HCT116 (cell line): ENCODE measurements around the gene NFIB. TPM values are rescaled to one million over a fixed set of nuclear protein-coding genes. Genes with fewer than 3 reads are reported as not detected.

Experiments used
- ATAC-seq: fragments of 200-7000 bp; cut with Tn5 transposase; 2 replicates; pipeline ENCODE4 v1.9.1; 2020; ENCODE audit warnings: mild to moderate bottlenecking, moderate library complexity
- BruUV-seq: library from RNA; stranded (reverse); fragments of 400-500 nt; replicated peaks from 2 replicates; lab custom pipeline; 2021; lab: Mats Ljungman, UMichigan
- CTCF ChIA-PET: fragments of 300-600 bp; sonication (Branson Sonifier 250); formaldehyde crosslinking; loops from one replicate; lab custom pipeline; 2021; ENCODE audit warnings: antibody characterized with exemption; lab: Charles Lee
- POLR2A ChIA-PET: fragments of 300-600, 350-600 bp; sonication (Branson Sonifier 250); formaldehyde crosslinking; loops from one replicate; lab custom pipeline; 2021; ENCODE audit warnings: antibody characterized with exemption; lab: Charles Lee
- RAD21 ChIA-PET, 2 experiments: fragments of 300-600 bp; sonication (Branson Sonifier 250); formaldehyde crosslinking; loops; one replicate each; lab custom pipeline; 2023; ENCODE audit warnings: low total read pairs in 2 of 2; ENCODE audit not compliant: uncharacterized antibody in 2 of 2, unreplicated experiment in 2 of 2, low non-redundant PET in 1 of 2; lab: Charles Lee
- DNase-seq: peaks from one replicate; pipeline ENCODE4 v3.0.0-alpha.2; 2010; ENCODE audit warnings: low read depth, low spot score
- H2AFZ ChIP-seq: fragments of 200-600 bp; shearing (Covaris generic), sonication (generic); 2 replicates; pipeline ENCODE4 v1.6.1; 2017; ENCODE audit warnings: low read depth, mixed run types, mixed read lengths, antibody characterized with exemption, low read length; ENCODE audit not compliant: poor library complexity, severe bottlenecking
- H3K27ac ChIP-seq: 2 replicates; pipeline ENCODE4 v1.5.1; 2012; ENCODE audit warnings: low read depth, low read length
- H3K27me3 ChIP-seq: fragments of 200-600 bp; sonication (generic); 2 replicates; pipeline ENCODE4 v1.6.1; 2016; ENCODE audit warnings: mixed run types, low read length, mixed read lengths; ENCODE audit not compliant: insufficient read depth
- H3K36me3 ChIP-seq, 2 experiments: fragments of 200-500 bp in 1 of 2; fragments of 200-600 bp in 1 of 2; sonication (Bioruptor generic) in 1 of 2; sonication (generic) in 1 of 2; 2 replicates each; pipeline versions ENCODE4 v1.5.1 to v1.6.1; 2014 to 2016; ENCODE audit warnings: low read length in 2 of 2, inconsistent platforms in 1 of 2, mixed read lengths in 1 of 2, mixed run types in 1 of 2; ENCODE audit not compliant: insufficient read depth in 2 of 2, control insufficient read depth in 1 of 2
- H3K4me1 ChIP-seq, 2 experiments: fragments of 200-600 bp in 1 of 2; sonication (generic) in 1 of 2; 2 replicates each; pipeline versions ENCODE4 v1.5.1 to v1.6.1; 2012 to 2017; ENCODE audit warnings: low read length in 2 of 2, inconsistent platforms in 1 of 2, mild to moderate bottlenecking in 1 of 2, mixed read lengths in 1 of 2, mixed run types in 1 of 2, moderate library complexity in 1 of 2; ENCODE audit not compliant: insufficient read depth in 2 of 2, control insufficient read depth in 1 of 2
- H3K4me2 ChIP-seq: fragments of 200-600 bp; sonication (generic); 2 replicates; pipeline ENCODE4 v1.6.1; 2017; ENCODE audit warnings: mixed run types, low read length, mixed read lengths
- H3K4me3 ChIP-seq, 2 experiments: fragments of 200-600 bp in 1 of 2; sonication (generic) in 1 of 2; replicated peaks in 1 of 2; 2 replicates each; pipeline ENCODE4 v1.5.1; 2011 to 2016; ENCODE audit warnings: low read length in 2 of 2, control low read depth in 1 of 2, low read depth in 1 of 2, mild to moderate bottlenecking in 1 of 2, mixed read lengths in 1 of 2, mixed run types in 1 of 2
- H3K79me2 ChIP-seq: fragments of 200-600 bp; sonication (generic); 2 replicates; pipeline ENCODE4 v1.6.1; 2017; ENCODE audit warnings: mild to moderate bottlenecking, mixed run types, low read length, moderate library complexity, mixed read lengths; ENCODE audit not compliant: insufficient read depth
- H3K9ac ChIP-seq: fragments of 200-600 bp; sonication (generic); 2 replicates; pipeline ENCODE4 v1.6.1; 2016; ENCODE audit warnings: low read length, mixed read lengths
- H3K9me2 ChIP-seq: fragments of 200-600 bp; sonication (generic), shearing (Covaris generic); 2 replicates; pipeline ENCODE4 v1.6.1; 2017; ENCODE audit warnings: mixed run types, mild to moderate bottlenecking, moderate library complexity; ENCODE audit not compliant: insufficient read depth
- H3K9me3 ChIP-seq, 2 experiments: fragments of 200-500 bp in 1 of 2; fragments of 200-600 bp in 1 of 2; sonication (Bioruptor generic) in 1 of 2; sonication (generic) in 1 of 2; 2 replicates each; pipeline ENCODE4 v1.6.1; 2014 to 2017; ENCODE audit warnings: low read length in 2 of 2, mixed read lengths in 2 of 2, inconsistent platforms in 1 of 2, low read depth in 1 of 2, mild to moderate bottlenecking in 1 of 2, mixed run types in 1 of 2, moderate library complexity in 1 of 2; ENCODE audit not compliant: control insufficient read depth in 1 of 2, insufficient read depth in 1 of 2
- H4K20me1 ChIP-seq: fragments of 200-600 bp; sonication (generic), shearing (Covaris generic); 2 replicates; pipeline ENCODE4 v1.6.1; 2017; ENCODE audit warnings: mixed run types, mild to moderate bottlenecking, moderate library complexity; ENCODE audit not compliant: insufficient read depth
- CTCF ChIP-seq, 3 experiments: fragments of 200-600 bp in 1 of 3; sonication (generic) in 1 of 3; IDR thresholded peaks in 2 of 3; conservative IDR thresholded peaks in 1 of 3; 2 replicates each; pipeline ENCODE4 v1.5.1; 2012 to 2017; ENCODE audit warnings: low read depth in 2 of 3, low read length in 2 of 3, antibody characterized with exemption in 1 of 3, borderline replicate concordance in 1 of 3, control low read depth in 1 of 3, mild to moderate bottlenecking in 1 of 3, mixed read lengths in 1 of 3, mixed run types in 1 of 3, moderate library complexity in 1 of 3; ENCODE audit not compliant: insufficient read depth in 1 of 3
- FOSL1 ChIP-seq: IDR thresholded peaks from 2 replicates; pipeline ENCODE4 v1.6.1; 2012; ENCODE audit warnings: low read depth
- RAD21 ChIP-seq: IDR thresholded peaks from 2 replicates; pipeline ENCODE4 v1.6.1; 2012; ENCODE audit warnings: low read depth, mild to moderate bottlenecking
- SRF ChIP-seq: IDR thresholded peaks from 2 replicates; pipeline ENCODE4 v1.6.1; 2012; ENCODE audit warnings: low read depth
- intact Hi-C: fragments of 100-400 bp; cut with micrococcal nuclease; formaldehyde crosslinking; loops from 2 replicates; pipeline ENCODE4 v1.10.0; 2022
- total RNA-seq: library from RNA; stranded (reverse); gene quantifications from one replicate; pipeline ENCODE4 v1.2.1, GENCODE V29; 2021; ENCODE audit not compliant: unreplicated experiment
- TF ChIP-seq, protein P1 (sequence below): IDR thresholded peaks from 2 replicates; pipeline ENCODE4 v1.6.1; 2012; ENCODE audit warnings: low read depth

Gene NFIB
- total RNA-seq, 1 experiment from 2014 or later = 6.6 TPM

DNA sequence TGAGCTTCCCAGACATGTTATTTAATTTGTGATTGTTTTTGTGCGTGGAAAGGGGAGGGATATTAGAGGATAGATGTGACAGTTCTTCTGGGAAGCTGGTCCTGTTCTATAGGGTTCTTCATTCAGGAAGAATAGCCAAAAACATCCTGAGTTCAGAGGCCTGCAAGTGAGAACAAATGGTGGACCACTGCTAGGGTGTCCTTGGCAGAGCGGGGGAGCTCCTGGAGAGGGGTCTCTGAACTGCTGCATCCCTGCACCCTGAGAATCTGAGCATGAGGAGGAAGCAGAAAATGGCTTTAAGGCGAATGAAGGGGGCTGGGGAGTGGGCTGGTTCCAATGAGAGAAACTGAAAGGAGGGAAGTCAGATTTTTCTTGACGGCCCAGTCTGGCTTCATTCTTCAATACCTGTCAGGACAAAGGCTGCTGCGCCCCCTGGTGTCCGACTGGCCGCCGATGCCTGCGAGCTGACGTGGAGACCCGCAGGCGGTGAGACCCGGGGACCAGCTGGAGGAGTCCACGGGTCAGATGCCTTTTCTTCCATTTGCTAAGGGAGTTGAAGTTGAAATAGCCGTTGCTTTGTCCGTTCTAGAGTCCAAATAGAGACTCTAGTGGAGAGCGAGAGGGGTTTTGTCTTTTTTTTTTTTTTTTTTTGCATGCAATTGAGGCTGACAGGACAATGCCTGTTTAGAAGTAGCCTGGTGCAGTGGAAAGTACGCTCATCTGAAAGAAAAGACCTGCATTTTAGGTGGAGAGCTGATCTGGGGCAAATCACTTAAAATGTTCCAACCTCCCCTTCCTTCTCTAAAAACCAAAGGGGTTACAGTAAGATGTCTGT is 39.5 kb upstream of the NFIB start:
- H3K4me1 ChIP-seq = no peaks in the 10 kb centered on the region
- DNase-seq (peak; percentile 50), ATAC-seq (peak; percentile 97)
- ChIA-PET RAD21 (interaction anchor here (0.6 to 1.4 kb wide), 6 partner anchors 80 to 1086 kb away, joined by 3 to 5 read pairs (median 3); no protein-coding TSS in a partner anchor), CTCF (interaction anchor here (1.0 to 3.8 kb wide), 14 partner anchors 8 to 1634 kb away, joined by 3 to 45 read pairs (median 4); no protein-coding TSS in a partner anchor), POLR2A (no interaction called here)
- no peaks in the 10 kb centered on the region for H4K20me1 ChIP-seq
- H3K36me3 ChIP-seq = no peaks in the 10 kb centered on the region
- H3K9me2 ChIP-seq = no peaks in the 10 kb centered on the region
- no peaks in the 10 kb centered on the region for H3K79me2 ChIP-seq
- no peak overlapping the region for H3K9ac ChIP-seq
- H3K27me3 ChIP-seq = no peaks in the 10 kb centered on the region
- peak overlapping the region; percentile 21 for H3K4me2 ChIP-seq
- TF ChIP-seq, protein P1, sequence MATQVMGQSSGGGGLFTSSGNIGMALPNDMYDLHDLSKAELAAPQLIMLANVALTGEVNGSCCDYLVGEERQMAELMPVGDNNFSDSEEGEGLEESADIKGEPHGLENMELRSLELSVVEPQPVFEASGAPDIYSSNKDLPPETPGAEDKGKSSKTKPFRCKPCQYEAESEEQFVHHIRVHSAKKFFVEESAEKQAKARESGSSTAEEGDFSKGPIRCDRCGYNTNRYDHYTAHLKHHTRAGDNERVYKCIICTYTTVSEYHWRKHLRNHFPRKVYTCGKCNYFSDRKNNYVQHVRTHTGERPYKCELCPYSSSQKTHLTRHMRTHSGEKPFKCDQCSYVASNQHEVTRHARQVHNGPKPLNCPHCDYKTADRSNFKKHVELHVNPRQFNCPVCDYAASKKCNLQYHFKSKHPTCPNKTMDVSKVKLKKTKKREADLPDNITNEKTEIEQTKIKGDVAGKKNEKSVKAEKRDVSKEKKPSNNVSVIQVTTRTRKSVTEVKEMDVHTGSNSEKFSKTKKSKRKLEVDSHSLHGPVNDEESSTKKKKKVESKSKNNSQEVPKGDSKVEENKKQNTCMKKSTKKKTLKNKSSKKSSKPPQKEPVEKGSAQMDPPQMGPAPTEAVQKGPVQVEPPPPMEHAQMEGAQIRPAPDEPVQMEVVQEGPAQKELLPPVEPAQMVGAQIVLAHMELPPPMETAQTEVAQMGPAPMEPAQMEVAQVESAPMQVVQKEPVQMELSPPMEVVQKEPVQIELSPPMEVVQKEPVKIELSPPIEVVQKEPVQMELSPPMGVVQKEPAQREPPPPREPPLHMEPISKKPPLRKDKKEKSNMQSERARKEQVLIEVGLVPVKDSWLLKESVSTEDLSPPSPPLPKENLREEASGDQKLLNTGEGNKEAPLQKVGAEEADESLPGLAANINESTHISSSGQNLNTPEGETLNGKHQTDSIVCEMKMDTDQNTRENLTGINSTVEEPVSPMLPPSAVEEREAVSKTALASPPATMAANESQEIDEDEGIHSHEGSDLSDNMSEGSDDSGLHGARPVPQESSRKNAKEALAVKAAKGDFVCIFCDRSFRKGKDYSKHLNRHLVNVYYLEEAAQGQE = no peak
- TF ChIP-seq CTCF (IDR thresholded peaks at IDR 0.05 in 2 of 3, conservative IDR thresholded peaks at IDR 0.05 in 1 of 3; ENCODE audit: borderline replicate concordance in 1 of 3, insufficient read depth in 1 of 3, low read depth in 2 of 3, low read length in 2 of 3) (peak; percentile 48 to 88 (median 87); a peak in 5 of 6 replicates), RAD21 (peak; percentile 84), FOSL1 (no peak), SRF (no peak)
- BruUV-seq = no TSS peak
- intact Hi-C loops = loop anchor here (1.0 to 10.0 kb wide), 5 partner anchors 289 to 1651 kb away; no protein-coding TSS in a partner anchor
- H3K4me3 ChIP-seq = no peak overlapping the region
- peak overlapping the region; percentile 63 for H2AFZ ChIP-seq
- no peaks in the 10 kb centered on the region for H3K9me3 ChIP-seq
- H3K27ac ChIP-seq = no peak overlapping the region
